GM06990 (cell line): ENCODE data around the gene FOXP3.

Source experiments
- DNase-seq: peaks from one replicate; pipeline ENCODE4 v3.0.0-alpha.2; 2011; ENCODE audit not compliant: insufficient read length; ENCODE audit errors: extremely low read depth
- H3K27me3 ChIP-seq: replicated peaks from 2 replicates; pipeline ENCODE4 v1.6.0; 2011; ENCODE audit warnings: low read length; ENCODE audit not compliant: control insufficient read depth, insufficient read depth
- H3K36me3 ChIP-seq: 2 replicates; pipeline ENCODE4 v1.5.1; 2011; ENCODE audit warnings: low read length; ENCODE audit not compliant: control insufficient read depth, insufficient read depth
- H3K4me3 ChIP-seq: replicated peaks from 2 replicates; pipeline ENCODE4 v1.5.1; 2011; ENCODE audit warnings: low read depth, mild to moderate bottlenecking, control low read depth, low read length
- CTCF ChIP-seq: IDR thresholded peaks from 2 replicates; pipeline ENCODE4 v1.5.1; 2011; ENCODE audit warnings: low read length, control low read depth, mild to moderate bottlenecking, inconsistent platforms; ENCODE audit not compliant: insufficient read depth, poor library complexity, severe bottlenecking

Gene FOXP3

GRCh38 chrX:49257846-49258748 lies 6.4 kb downstream of the FOXP3 start:
- Histone ChIP-seq H3K36me3 (no peaks in the 10 kb centered on the region), H3K27me3 (no peaks in the 10 kb centered on the region), H3K4me3 (no peak overlapping the region)
- DNase-seq = no peak
- no peak for TF ChIP-seq CTCF

- DNase-seq = no peak
- Histone ChIP-seq H3K4me3 (no peak overlapping the region), H3K27me3 (no peaks in the 10 kb centered on the region), H3K36me3 (no peaks in the 10 kb centered on the region)
- no peak for TF ChIP-seq CTCF
These were observed 7.3 kb downstream of the FOXP3 start for GRCh38 chrX:49257074-49257790.

GRCh38 chrX:49256268-49256995 lies 8.1 kb downstream of the FOXP3 start:
- no peak overlapping the region for H3K4me3 ChIP-seq
- H3K36me3 ChIP-seq = no peaks in the 10 kb centered on the region
- no peaks in the 10 kb centered on the region for H3K27me3 ChIP-seq
- DNase-seq = no peak
- no peak for TF ChIP-seq CTCF

- DNase-seq = no peak
- no peak for TF ChIP-seq CTCF
- Histone ChIP-seq H3K36me3 (no peaks in the 10 kb centered on the region), H3K27me3 (no peaks in the 10 kb centered on the region), H3K4me3 (no peak overlapping the region)
These were observed 9.9 kb downstream of the FOXP3 start for GRCh38 chrX:49254639-49255038.

- TF ChIP-seq CTCF = no peak
- no peaks in the 10 kb centered on the region for H3K36me3 ChIP-seq
- DNase-seq = no peak
- H3K27me3 ChIP-seq = no peaks in the 10 kb centered on the region
- no peak overlapping the region for H3K4me3 ChIP-seq
These were observed 13.2 kb downstream of the FOXP3 start for GRCh38 chrX:49251325-49251724.
